GM18868 (cell line): ENCODE data around the gene STK10.

Experiments
- ATAC-seq: cut with Tn5 transposase; IDR thresholded peaks from one replicate; pipeline ENCODE4 v1.9.1; 2021; ENCODE audit warnings: mild to moderate bottlenecking, moderate library complexity; ENCODE audit not compliant: unreplicated experiment

STK10 gene

DNA sequence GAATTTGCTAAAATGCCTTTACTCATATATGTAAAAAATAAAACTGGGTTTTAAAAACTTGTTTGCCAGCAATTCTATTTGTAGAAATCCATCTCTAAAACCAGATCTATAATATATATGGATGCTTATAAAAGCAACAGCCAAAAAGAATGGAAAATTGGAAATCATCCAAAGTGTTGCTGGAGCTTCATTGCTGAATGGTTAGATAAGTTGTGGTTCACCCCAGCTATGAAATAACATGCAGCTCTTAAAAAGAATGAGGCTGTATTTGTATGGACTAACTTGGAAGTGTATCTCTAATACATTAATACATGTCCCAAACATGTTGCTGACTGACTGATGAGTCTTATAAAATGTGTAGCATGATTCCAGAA is 76.2 kb downstream of the STK10 start:
- ATAC-seq: no peak

DNA sequence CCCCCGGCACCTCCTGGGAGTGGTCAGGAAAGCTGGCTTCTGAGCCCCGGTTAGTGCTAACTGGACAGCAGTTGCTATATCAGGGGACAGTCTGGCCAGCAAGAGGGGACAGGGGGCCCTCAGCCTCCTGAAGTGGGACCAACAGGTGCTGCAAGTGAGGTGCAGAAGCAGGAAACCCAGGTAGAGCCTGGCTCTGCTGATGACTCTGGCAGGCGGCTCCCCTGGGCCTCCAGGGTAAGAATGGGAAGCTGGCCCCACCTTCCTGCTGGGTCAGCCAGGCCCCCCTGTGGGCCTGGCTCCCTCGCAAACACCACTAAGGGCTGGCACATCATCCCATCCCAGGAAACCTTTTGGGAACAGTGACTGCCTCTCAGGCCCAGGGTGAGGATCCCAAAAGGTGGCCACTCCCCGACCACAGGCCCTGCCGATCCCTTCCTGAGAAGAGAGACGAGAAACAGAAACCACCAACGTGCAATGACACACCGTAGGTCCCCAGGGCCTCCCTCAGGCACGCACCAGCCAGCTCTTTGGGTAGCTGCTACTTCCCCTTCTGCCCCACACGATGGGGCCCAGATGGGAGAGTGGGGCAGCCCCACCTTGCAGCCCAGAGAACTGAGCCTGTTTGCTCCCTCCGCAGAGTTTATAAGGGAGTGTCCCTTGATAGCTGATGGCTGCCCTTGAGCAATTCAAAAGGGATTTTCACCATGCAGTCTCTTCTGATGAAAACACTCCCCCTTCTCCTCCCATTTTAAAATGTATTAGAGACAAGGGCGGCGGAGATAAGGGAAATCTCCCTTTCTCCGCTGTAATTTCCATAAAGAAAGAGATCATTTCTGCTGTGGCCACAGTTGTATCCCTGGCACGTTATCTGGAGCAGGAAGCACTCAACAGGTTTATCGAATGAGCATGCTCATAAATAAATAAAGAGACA is 76.8 kb downstream of the STK10 start:
- ATAC-seq: peak; percentile 87

GRCh38 chr5:172110260-172110815 is 77.7 kb downstream of the STK10 start:
- ATAC-seq: no peak

- ATAC-seq: no peak
Observed at GRCh38 chr5:172109749-172110148, 78.3 kb downstream of the STK10 start.

DNA sequence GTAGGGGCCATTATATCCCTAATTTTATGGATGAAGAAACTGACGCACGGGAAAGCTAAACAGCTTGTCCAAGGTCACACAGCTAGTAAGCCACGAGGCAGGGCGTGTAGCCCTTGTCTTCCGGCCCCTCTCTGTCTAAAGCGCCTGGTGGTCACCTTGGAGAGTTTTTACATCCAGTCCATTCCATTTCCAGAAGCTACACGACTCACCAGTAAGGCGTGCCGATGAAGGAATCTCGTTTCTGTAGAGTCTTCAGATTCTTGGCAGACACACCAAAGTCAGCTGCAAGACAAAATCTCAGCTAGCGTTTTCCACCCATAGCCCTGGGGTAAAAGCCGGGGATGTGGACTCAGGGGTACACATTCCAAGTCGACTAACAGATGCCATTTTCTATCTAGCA is 80.5 kb downstream of the STK10 start:
- no peak for ATAC-seq

GRCh38 chr5:172106511-172107356 is 81.3 kb downstream of the STK10 start:
- no peak for ATAC-seq

DNA sequence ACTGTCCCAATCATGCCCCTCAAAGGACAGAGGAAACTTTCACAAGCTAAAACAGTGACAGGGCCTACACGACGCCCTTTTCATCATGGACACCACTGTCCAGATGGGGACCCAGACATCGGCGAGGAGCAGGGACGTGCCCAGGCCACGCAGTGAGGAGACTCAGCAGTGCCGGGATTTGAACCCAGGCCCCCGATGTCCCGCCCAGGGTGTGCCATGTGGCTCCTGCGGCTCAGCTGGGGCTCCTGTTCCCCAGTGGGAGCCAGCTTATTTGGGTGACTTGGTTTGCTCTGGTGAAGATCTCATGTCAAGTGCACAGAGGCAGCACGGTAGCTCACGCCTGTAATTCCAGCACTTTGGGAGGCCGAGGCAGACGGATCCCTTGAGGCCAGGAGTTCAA is 82.2 kb downstream of the STK10 start:
- ATAC-seq: no peak

- ATAC-seq: no peak
Observed at GRCh38 chr5:172104801-172105701, 83.0 kb downstream of the STK10 start.

DNA sequence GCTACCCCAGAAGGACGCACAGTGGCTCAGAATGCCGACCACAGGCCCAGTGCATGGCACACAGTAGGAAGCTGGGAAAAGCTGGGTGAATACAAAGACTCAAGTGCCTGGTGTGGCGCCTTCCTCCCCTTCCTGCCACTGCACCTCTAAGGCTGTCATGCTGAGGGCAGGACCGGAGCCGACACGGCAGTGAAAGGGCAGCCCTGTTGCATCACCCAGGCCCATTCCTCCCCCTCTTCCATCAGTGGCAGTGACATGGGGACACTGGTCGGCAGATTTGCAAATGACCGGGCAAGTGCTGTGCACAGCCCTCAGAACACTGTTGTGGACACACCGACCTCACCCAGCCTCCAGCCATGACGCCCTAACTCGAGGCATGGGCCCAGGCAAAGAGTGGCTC is 84.0 kb downstream of the STK10 start:
- no peak for ATAC-seq

GRCh38 chr5:172102913-172103626 is 85.0 kb downstream of the STK10 start:
- ATAC-seq: no peak

DNA sequence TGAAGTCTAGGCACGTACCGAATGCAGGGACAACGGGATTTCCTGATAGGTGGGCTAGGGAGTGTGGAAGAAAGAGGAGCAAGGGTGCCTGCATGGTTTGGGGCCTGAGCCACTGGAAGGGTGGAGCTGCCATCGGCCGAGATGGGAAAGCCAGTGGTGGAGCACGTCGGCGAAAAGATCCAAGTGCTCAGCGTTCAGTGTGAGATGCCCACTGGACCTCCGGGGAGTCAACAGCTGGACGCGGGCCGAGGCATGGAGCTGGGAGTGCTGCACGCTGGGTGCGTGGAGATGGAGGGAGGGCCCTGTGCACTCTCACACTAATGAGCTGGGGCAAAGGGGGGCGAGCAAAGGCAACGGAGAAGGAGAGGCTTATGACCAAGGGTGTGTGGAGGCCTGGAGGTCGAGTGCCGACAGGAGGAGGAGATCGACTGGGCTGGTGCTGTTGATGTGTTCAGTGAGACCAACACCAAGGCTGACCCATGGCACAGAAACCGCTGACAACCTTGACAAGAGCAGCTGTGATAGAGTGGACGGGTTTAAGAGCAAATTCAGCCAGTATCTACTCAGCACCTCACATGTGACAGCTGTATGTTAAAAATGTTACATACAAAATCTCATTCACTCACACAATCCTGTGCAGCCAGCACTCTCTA is 85.7 kb downstream of the STK10 start:
- ATAC-seq: no peak

- no peak for ATAC-seq
Observed at GRCh38 chr5:172101547-172102217, 86.3 kb downstream of the STK10 start.

- ATAC-seq: no peak
Observed at GRCh38 chr5:172098883-172099282, 89.1 kb downstream of the STK10 start.

GRCh38 chr5:172098046-172098445 is 90.0 kb downstream of the STK10 start:
- ATAC-seq: no peak

- ATAC-seq: no peak
Observed at GRCh38 chr5:172097356-172097755, 90.7 kb downstream of the STK10 start.

DNA sequence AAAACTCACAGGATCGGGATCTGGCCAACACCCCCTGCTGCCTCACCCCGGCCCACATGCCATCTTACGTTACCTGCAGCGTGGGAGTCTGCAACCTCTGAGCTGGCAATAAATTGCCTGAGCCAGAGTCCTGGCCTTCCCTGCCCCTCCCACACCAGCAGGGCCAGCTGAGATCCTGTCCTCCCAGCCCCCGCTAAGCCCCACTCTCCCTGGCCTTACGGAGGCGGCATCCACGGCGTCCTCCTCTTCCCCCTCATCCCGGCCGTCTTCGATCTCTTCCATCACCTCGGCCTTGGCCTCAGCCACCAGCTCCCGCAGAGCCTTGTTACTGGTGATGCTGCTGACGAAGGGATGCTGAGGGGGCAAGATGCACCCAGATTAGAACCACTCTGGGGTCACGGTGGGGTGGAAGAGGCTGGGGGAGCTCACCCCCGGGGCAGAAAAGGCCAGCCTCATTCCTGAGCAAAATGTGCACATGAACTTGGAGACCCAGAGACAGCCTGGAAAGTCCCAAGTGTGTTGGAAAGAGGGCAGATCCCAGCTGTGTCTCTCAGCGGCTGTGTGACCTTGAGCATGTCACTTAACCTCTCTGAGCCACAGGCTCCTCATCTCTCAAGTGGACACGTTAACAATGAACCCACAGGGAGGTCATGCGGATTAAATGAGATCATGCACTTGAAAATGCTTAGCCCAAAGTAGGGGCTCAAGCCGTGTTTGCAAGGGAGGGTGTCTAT is 91.7 kb downstream of the STK10 start:
- ATAC-seq: no peak

DNA sequence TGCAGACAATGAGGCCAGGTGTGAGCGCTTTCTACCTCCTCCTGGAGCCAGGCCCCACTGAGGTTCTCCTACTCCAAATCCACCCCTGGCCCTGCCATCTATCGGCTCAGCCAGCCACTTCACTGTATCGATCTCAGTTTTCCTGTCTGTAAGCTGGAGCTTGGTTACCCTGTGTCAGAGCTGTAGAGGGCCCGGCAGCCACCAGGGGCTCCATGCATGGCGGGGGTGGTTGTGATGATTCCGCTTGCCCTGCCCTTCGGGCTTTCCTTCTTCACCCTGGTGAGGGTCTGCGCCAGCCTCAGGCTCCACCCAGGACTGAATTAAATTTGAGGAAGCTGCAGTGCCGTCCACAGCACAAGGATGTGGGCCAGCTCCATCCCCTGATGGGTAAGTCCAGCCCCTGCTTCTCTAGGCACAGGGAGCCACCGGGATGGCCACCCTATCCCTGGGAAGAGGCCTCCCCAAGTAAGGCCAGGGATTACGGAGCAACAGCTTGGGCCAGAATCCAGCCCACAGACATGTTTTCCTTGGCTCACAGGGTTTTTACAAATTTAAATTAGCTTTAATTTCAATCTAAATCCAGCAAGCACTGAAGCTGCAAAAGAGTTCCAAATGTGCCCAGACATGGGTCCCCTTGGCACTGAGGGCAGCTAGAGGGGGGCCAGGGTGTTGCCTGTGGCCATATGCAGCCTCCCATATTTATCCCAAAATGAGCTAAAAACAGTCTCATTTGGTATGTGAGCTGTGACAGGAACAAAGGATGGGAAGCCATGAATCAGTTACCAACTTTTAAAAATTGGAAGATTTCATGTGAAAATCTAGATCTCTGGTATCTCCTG is 92.4 kb downstream of the STK10 start:
- ATAC-seq: no peak
